ENCODE results near the gene SLC22A31. TPM values are rescaled to one million over a fixed set of nuclear protein-coding genes. Genes with fewer than 3 reads are reported as not detected.
"Not testable (repeated sequence)": the region's sequence is repeated elsewhere in the genome, so short reads cannot be mapped to it uniquely, and the experiment has no call there.

Gene SLC22A31
- total and polyA plus RNA-seq, 5 donors from 2014 or later: 0.14 TPM; not detected in 4

DNA sequence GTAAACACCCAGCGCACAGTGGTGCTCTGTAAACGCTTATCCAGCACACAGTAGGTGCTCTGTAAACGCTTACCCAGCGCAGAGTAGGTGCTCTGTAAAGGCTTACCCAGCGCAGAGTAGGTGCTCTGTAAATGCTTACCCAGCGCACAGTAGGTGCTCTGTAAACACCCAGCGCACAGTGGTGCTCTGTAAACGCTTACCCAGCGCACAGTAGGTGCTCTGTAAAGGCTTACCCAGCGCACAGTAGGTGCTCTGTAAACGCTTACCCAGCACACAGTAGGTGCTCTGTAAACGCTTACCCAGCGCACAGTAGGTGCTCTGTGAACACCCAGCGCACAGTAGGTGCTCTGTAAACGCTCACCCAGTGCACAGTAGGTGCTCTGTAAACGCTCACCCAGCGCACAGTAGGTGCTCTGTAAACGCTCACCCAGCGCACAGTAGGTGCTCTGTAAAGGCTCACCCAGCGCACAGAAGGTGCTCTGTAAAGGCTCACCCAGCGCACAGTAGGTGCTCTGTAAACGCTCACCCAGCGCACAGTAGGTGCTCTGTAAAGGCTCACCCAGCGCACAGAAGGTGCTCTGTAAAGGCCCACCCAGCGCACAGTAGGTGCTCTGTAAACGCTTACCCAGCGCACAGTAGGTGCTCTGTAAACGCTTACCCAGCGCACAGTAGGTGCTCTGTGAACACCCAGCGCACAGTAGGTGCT lies 14.3 kb downstream of the SLC22A31 start:
- H3K4me3 ChIP-seq (ENCODE audit: low read depth, low read length); H3K9me3 ChIP-seq (ENCODE audit: control insufficient read depth in 2 of 2, low read length in 2 of 2); H3K4me3 Mint-ChIP-seq; H3K4me1 ChIP-seq (ENCODE audit: control insufficient read depth, insufficient read depth, low read length, poor library complexity, severe bottlenecking); H3K36me3 ChIP-seq (ENCODE audit: control insufficient read depth, insufficient read depth, low read length); DNase-seq; H3K36me3 Mint-ChIP-seq; H3K27ac ChIP-seq (ENCODE audit: insufficient read depth, low read length, poor library complexity, severe bottlenecking); ATAC-seq (ENCODE audit: low read depth in 2 of 2); H3K27me3 ChIP-seq (ENCODE audit: control insufficient read depth, insufficient read depth, low read length); H3K9me3 Mint-ChIP-seq: not testable (repeated sequence)
- Mint-ChIP-seq H3K27me3 (peaks cover 11% of the 10 kb centered on the region), H3K4me1 (peaks cover 0 to 10% (median 5%) of the 10 kb centered on the region in 4 donors), H3K27ac (peak overlapping the region in 1 of 3 donors; percentile 41)

GRCh38 chr16:89184933-89185794 lies 15.2 kb downstream of the SLC22A31 start:
- H3K36me3 ChIP-seq (ENCODE audit: control insufficient read depth, insufficient read depth, low read length): no peaks in the 10 kb centered on the region
- no peak overlapping the region for H3K4me3 ChIP-seq (ENCODE audit: low read depth, low read length)
- H3K4me1 Mint-ChIP-seq: peaks cover 0 to 10% (median 3%) of the 10 kb centered on the region in 4 donors
- H3K9me3 ChIP-seq (ENCODE audit: control insufficient read depth in 2 of 2, low read length in 2 of 2): no peaks in the 10 kb centered on the region
- no peaks in the 10 kb centered on the region for H3K4me1 ChIP-seq (ENCODE audit: control insufficient read depth, insufficient read depth, low read length, poor library complexity, severe bottlenecking)
- peak overlapping the region in 1 of 3 donors; percentile 41 for H3K27ac Mint-ChIP-seq
- peaks cover 0 to 5% (median 0%) of the 10 kb centered on the region in 7 donors for H3K9me3 Mint-ChIP-seq
- ATAC-seq (ENCODE audit: low read depth in 2 of 2) (peak; percentile 35 to 41), DNase-seq (peak in 2 of 3 donors; percentile 48 to 66)
- H3K27me3 Mint-ChIP-seq: peaks cover 11% of the 10 kb centered on the region
- no peaks in the 10 kb centered on the region for H3K27me3 ChIP-seq (ENCODE audit: control insufficient read depth, insufficient read depth, low read length)
- H3K4me3 Mint-ChIP-seq: no peak overlapping the region
- H3K27ac ChIP-seq (ENCODE audit: insufficient read depth, low read length, poor library complexity, severe bottlenecking): no peak overlapping the region
- H3K36me3 Mint-ChIP-seq: no peaks in the 10 kb centered on the region

- no peak overlapping the region for H3K27ac ChIP-seq (ENCODE audit: insufficient read depth, low read length, poor library complexity, severe bottlenecking)
- no peak for ATAC-seq (ENCODE audit: low read depth in 2 of 2)
- H3K4me3 ChIP-seq (ENCODE audit: low read depth, low read length): no peak overlapping the region
- H3K9me3 Mint-ChIP-seq: peaks cover 0 to 5% (median 0%) of the 10 kb centered on the region in 7 donors
- no peaks in the 10 kb centered on the region for H3K9me3 ChIP-seq (ENCODE audit: control insufficient read depth in 2 of 2, low read length in 2 of 2)
- no peak overlapping the region for H3K4me3 Mint-ChIP-seq
- no peak for DNase-seq
- no peaks in the 10 kb centered on the region for H3K27me3 ChIP-seq (ENCODE audit: control insufficient read depth, insufficient read depth, low read length)
- H3K36me3 Mint-ChIP-seq: no peaks in the 10 kb centered on the region
- no peaks in the 10 kb centered on the region for H3K4me1 ChIP-seq (ENCODE audit: control insufficient read depth, insufficient read depth, low read length, poor library complexity, severe bottlenecking)
- H3K4me1 Mint-ChIP-seq: peaks cover 0 to 7% (median 3%) of the 10 kb centered on the region in 4 donors
- H3K36me3 ChIP-seq (ENCODE audit: control insufficient read depth, insufficient read depth, low read length): no peaks in the 10 kb centered on the region
- peak overlapping the region in 1 of 3 donors; percentile 60 for H3K27ac Mint-ChIP-seq
- H3K27me3 Mint-ChIP-seq: peaks cover 5% of the 10 kb centered on the region
Measured at GRCh38 chr16:89184677-89184932, 15.7 kb downstream of the SLC22A31 start.

DNA sequence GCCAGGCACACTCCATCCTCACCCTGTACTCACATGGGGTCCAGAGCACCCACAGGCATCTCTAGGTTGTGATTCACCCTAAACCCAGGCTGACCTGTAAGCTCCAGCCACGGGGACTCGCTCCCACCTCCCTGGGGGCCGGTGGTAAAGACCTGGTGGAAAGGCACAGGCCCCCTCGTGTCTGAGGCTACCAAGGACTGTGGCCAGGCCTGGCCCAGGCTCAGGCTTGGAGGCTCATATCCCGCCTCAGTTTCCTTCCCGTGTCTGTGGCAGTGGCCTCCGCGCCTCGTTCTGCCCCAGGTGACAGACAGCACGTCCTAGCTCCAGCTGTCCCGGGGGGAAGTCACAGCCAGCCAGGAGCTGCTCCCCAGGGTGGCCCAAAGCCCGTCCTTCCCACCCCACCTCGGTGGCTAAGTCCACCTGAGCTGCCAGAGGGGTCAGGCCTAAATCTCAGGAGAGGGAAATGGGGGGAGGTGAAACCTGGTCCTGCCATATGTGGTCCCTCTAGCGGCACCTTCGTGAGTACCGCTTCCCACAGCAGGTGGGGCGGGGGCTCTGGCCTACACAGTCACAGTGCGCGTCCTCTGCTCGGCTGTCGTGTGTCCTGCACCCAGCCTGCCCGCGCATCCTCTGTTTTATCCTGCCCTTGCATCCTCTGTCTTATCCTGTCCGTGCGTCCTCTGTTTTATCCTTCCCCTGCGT lies 16.2 kb downstream of the SLC22A31 start:
- ATAC-seq (ENCODE audit: low read depth in 2 of 2) (no peak), DNase-seq (no peak)
- H3K27ac ChIP-seq (ENCODE audit: insufficient read depth, low read length, poor library complexity, severe bottlenecking): no peak overlapping the region
- Mint-ChIP-seq H3K4me3 (no peak overlapping the region), H3K4me1 (peaks cover 0 to 7% (median 1%) of the 10 kb centered on the region in 4 donors), H3K27me3 (peaks cover 5% of the 10 kb centered on the region), H3K9me3 (peaks cover 0 to 5% (median 0%) of the 10 kb centered on the region in 7 donors), H3K36me3 (no peaks in the 10 kb centered on the region), H3K27ac (peak overlapping the region in 1 of 3 donors; percentile 60)
- H3K9me3 ChIP-seq (ENCODE audit: control insufficient read depth in 2 of 2, low read length in 2 of 2): no peaks in the 10 kb centered on the region
- H3K27me3 ChIP-seq (ENCODE audit: control insufficient read depth, insufficient read depth, low read length): no peaks in the 10 kb centered on the region
- H3K4me1 ChIP-seq (ENCODE audit: control insufficient read depth, insufficient read depth, low read length, poor library complexity, severe bottlenecking): no peaks in the 10 kb centered on the region
- H3K4me3 ChIP-seq (ENCODE audit: low read depth, low read length): no peak overlapping the region
- no peaks in the 10 kb centered on the region for H3K36me3 ChIP-seq (ENCODE audit: control insufficient read depth, insufficient read depth, low read length)

GRCh38 chr16:89183463-89183862 lies 16.9 kb downstream of the SLC22A31 start:
- no peak overlapping the region for H3K27ac Mint-ChIP-seq
- H3K36me3 Mint-ChIP-seq: no peaks in the 10 kb centered on the region
- peak overlapping the region in 2 of 4 donors; percentile 1 to 38 for H3K4me3 Mint-ChIP-seq
- no peaks in the 10 kb centered on the region for H3K9me3 ChIP-seq (ENCODE audit: control insufficient read depth in 2 of 2, low read length in 2 of 2)
- H3K27ac ChIP-seq (ENCODE audit: insufficient read depth, low read length, poor library complexity, severe bottlenecking): no peak overlapping the region
- H3K9me3 Mint-ChIP-seq: peaks cover 0 to 5% (median 0%) of the 10 kb centered on the region in 7 donors
- no peaks in the 10 kb centered on the region for H3K4me1 ChIP-seq (ENCODE audit: control insufficient read depth, insufficient read depth, low read length, poor library complexity, severe bottlenecking)
- peaks cover 0 to 7% (median 0%) of the 10 kb centered on the region in 4 donors for H3K4me1 Mint-ChIP-seq
- no peaks in the 10 kb centered on the region for H3K36me3 ChIP-seq (ENCODE audit: control insufficient read depth, insufficient read depth, low read length)
- DNase-seq (no peak), ATAC-seq (ENCODE audit: low read depth in 2 of 2) (no peak)
- peaks cover 5% of the 10 kb centered on the region for H3K27me3 Mint-ChIP-seq
- no peak overlapping the region for H3K4me3 ChIP-seq (ENCODE audit: low read depth, low read length)
- H3K27me3 ChIP-seq (ENCODE audit: control insufficient read depth, insufficient read depth, low read length): no peaks in the 10 kb centered on the region

GRCh38 chr16:89179656-89180315 lies 20.6 kb downstream of the SLC22A31 start:
- DNase-seq (no peak), ATAC-seq (ENCODE audit: low read depth in 2 of 2) (no peak)
- no peaks in the 10 kb centered on the region for H3K9me3 ChIP-seq (ENCODE audit: control insufficient read depth in 2 of 2, low read length in 2 of 2)
- no peaks in the 10 kb centered on the region for H3K27me3 ChIP-seq (ENCODE audit: control insufficient read depth, insufficient read depth, low read length)
- no peak overlapping the region for H3K27ac Mint-ChIP-seq
- H3K9me3 Mint-ChIP-seq: peaks cover 0 to 4% (median 0%) of the 10 kb centered on the region in 7 donors
- no peak overlapping the region for H3K4me3 Mint-ChIP-seq
- H3K27ac ChIP-seq (ENCODE audit: insufficient read depth, low read length, poor library complexity, severe bottlenecking): no peak overlapping the region
- no peaks in the 10 kb centered on the region for H3K36me3 Mint-ChIP-seq
- H3K27me3 Mint-ChIP-seq: no peaks in the 10 kb centered on the region
- H3K4me3 ChIP-seq (ENCODE audit: low read depth, low read length): no peak overlapping the region
- no peaks in the 10 kb centered on the region for H3K36me3 ChIP-seq (ENCODE audit: control insufficient read depth, insufficient read depth, low read length)
- H3K4me1 ChIP-seq (ENCODE audit: control insufficient read depth, insufficient read depth, low read length, poor library complexity, severe bottlenecking): no peaks in the 10 kb centered on the region
- H3K4me1 Mint-ChIP-seq: peaks cover 0 to 7% (median 0%) of the 10 kb centered on the region in 4 donors

DNA sequence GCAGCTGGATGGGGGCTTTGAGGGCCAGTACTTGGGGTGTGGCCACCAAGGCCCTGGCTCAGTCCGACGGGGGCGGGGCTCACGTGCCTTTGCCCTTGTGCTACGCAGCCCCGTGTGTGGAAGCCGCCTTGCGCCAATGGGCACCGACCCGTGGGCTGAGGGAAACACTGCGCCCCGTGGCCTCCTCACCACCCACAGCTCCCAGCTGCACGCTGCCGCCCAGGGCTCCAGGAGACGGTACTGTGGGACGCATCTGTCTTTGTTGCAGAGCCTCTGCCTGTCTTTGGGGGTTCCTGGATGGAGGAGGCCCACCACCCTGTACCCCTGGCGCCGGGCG lies 21.2 kb downstream of the SLC22A31 start:
- Histone ChIP-seq H3K36me3 (ENCODE audit: control insufficient read depth, insufficient read depth, low read length) (no peaks in the 10 kb centered on the region), H3K27me3 (ENCODE audit: control insufficient read depth, insufficient read depth, low read length) (no peaks in the 10 kb centered on the region), H3K9me3 (ENCODE audit: control insufficient read depth in 2 of 2, low read length in 2 of 2) (no peaks in the 10 kb centered on the region), H3K4me1 (ENCODE audit: control insufficient read depth, insufficient read depth, low read length, poor library complexity, severe bottlenecking) (no peaks in the 10 kb centered on the region), H3K27ac (ENCODE audit: insufficient read depth, low read length, poor library complexity, severe bottlenecking) (no peak overlapping the region), H3K4me3 (ENCODE audit: low read depth, low read length) (no peak overlapping the region)
- Mint-ChIP-seq H3K9me3 (peaks cover 0 to 4% (median 0%) of the 10 kb centered on the region in 7 donors), H3K4me3 (no peak overlapping the region), H3K4me1 (peaks cover 0 to 7% (median 0%) of the 10 kb centered on the region in 4 donors), H3K27me3 (no peaks in the 10 kb centered on the region), H3K27ac (no peak overlapping the region), H3K36me3 (no peaks in the 10 kb centered on the region)
- DNase-seq (no peak), ATAC-seq (ENCODE audit: low read depth in 2 of 2) (no peak)

Measured in CD4-positive, CD25-positive, alpha-beta regulatory T cell (primary cell).